Hepatocyte (in vitro differentiated cells): ENCODE measurements around the gene ALOX5. TPM values are rescaled to one million over a fixed set of nuclear protein-coding genes. Genes with fewer than 3 reads are reported as not detected.

Source experiments
- DNase-seq: peaks from one replicate; pipeline ENCODE4 v3.0.0-alpha.2; 2016; ENCODE audit warnings: low spot score
- H2AFZ ChIP-seq: fragments of 200-600 bp; sonication (generic); 2 replicates; pipeline ENCODE4 v1.6.0; 2016; ENCODE audit warnings: antibody characterized with exemption, mild to moderate bottlenecking
- H3K27ac ChIP-seq: fragments of 200-600 bp; sonication (generic); 2 replicates; pipeline ENCODE4 v1.5.1; 2016; ENCODE audit warnings: mild to moderate bottlenecking
- H3K27me3 ChIP-seq: fragments of 200-600 bp; sonication (generic); 2 replicates; pipeline ENCODE4 v1.6.1; 2016
- H3K36me3 ChIP-seq: fragments of 200-600 bp; sonication (generic); replicated peaks from 2 replicates; pipeline ENCODE4 v1.5.1; 2016; ENCODE audit warnings: low read depth; ENCODE audit not compliant: insufficient read depth
- H3K4me1 ChIP-seq: fragments of 200-600 bp; sonication (generic); 2 replicates; pipeline ENCODE4 v1.5.1; 2016; ENCODE audit warnings: mild to moderate bottlenecking, moderate library complexity; ENCODE audit not compliant: insufficient read depth
- H3K4me2 ChIP-seq: fragments of 200-600 bp; sonication (generic); 2 replicates; pipeline ENCODE4 v1.6.0; 2016
- H3K4me3 ChIP-seq: fragments of 200-600 bp; sonication (generic); 2 replicates; pipeline ENCODE4 v1.5.1; 2016; ENCODE audit warnings: mild to moderate bottlenecking
- H3K79me2 ChIP-seq: fragments of 200-600 bp; sonication (generic); 2 replicates; pipeline ENCODE4 v1.6.0; 2017; ENCODE audit warnings: mild to moderate bottlenecking
- H3K9me2 ChIP-seq: fragments of 200-600 bp; sonication (generic); replicated peaks from 2 replicates; pipeline ENCODE4 v1.6.0; 2017; ENCODE audit warnings: mild to moderate bottlenecking; ENCODE audit not compliant: insufficient read depth
- H3K9me3 ChIP-seq: fragments of 200-600 bp; sonication (generic); 2 replicates; pipeline ENCODE4 v1.5.1; 2016; ENCODE audit warnings: low read depth, mild to moderate bottlenecking
- H4K20me1 ChIP-seq: fragments of 200-600 bp; sonication (generic); 2 replicates; pipeline ENCODE4 v1.6.0; 2016; ENCODE audit warnings: mild to moderate bottlenecking; ENCODE audit not compliant: insufficient read depth, poor library complexity, severe bottlenecking
- CTCF ChIP-seq: fragments of 200-600 bp; sonication (generic); IDR thresholded peaks from 2 replicates; pipeline ENCODE4 v1.5.1; 2016; ENCODE audit warnings: antibody characterized with exemption, mild to moderate bottlenecking; ENCODE audit not compliant: poor library complexity
- EZH2 ChIP-seq: fragments of 200-600 bp; sonication (generic); IDR thresholded peaks from 2 replicates; pipeline ENCODE4 v1.6.1; 2016; ENCODE audit warnings: antibody characterized with exemption, mild to moderate bottlenecking, borderline replicate concordance
- EZH2phosphoT487 ChIP-seq: fragments of 200-600 bp; sonication (generic); IDR thresholded peaks from one replicate; pipeline ENCODE4 v1.6.1; 2018; ENCODE audit warnings: antibody characterized with exemption, mild to moderate bottlenecking, low read depth, moderate library complexity; ENCODE audit not compliant: unreplicated experiment, severe bottlenecking
- WGBS: methylation state at CpG from one replicate; pipeline ENCODE4 v1.1.6; 2016; ENCODE audit warnings: low lambda C conversion rate; ENCODE audit errors: missing lambda C conversion rate; 5-methylcytosine and 5-hydroxymethylcytosine counted together
- polyA plus RNA-seq: library from polyadenylated mRNA; unstranded; fragments of >200 nt; fragmentation: Nextera tagmentation; extraction: Ambion mirVana; gene quantifications from 2 replicates; pipeline ENCODE4 v1.2.1, GENCODE V29; 2016
- total RNA-seq: library from RNA; depleted of rRNA; stranded (reverse); fragments of >200 nt; gene quantifications from 2 replicates; pipeline ENCODE4 v1.2.3, GENCODE V29; 2014

The ALOX5 gene
- total and polyA plus RNA-seq, 2 experiments from 2014 or later, result 3.5 to 4.4 TPM

GRCh38 chr10:45371560-45371959 lies 2.5 kb upstream of the ALOX5 start:
- Histone ChIP-seq H3K4me1 (peaks cover 11% of the 10 kb centered on the region), H3K36me3 (no peaks in the 10 kb centered on the region), H3K4me3 (no peak overlapping the region), H3K79me2 (no peaks in the 10 kb centered on the region), H3K27ac (no peak overlapping the region), H2AFZ (no peak overlapping the region), H3K27me3 (peaks cover 52% of the 10 kb centered on the region), H3K4me2 (no peak overlapping the region), H3K9me3 (no peaks in the 10 kb centered on the region), H4K20me1 (no peaks in the 10 kb centered on the region), H3K9me2 (no peaks in the 10 kb centered on the region)
- WGBS, result 68% methylated on average over 4 of the region's 4 CpGs
- TF ChIP-seq EZH2phosphoT487, result no peak
- TF ChIP-seq CTCF, result no peak
- no peak for TF ChIP-seq EZH2
- DNase-seq, result no peak

- TF ChIP-seq CTCF (no peak), EZH2 (no peak), EZH2phosphoT487 (no peak)
- Histone ChIP-seq H2AFZ (no peak overlapping the region), H3K9me2 (no peaks in the 10 kb centered on the region), H3K27ac (no peak overlapping the region), H3K9me3 (no peaks in the 10 kb centered on the region), H3K79me2 (no peaks in the 10 kb centered on the region), H3K4me1 (peaks cover 11% of the 10 kb centered on the region), H3K36me3 (no peaks in the 10 kb centered on the region), H3K4me2 (no peak overlapping the region), H3K27me3 (peaks cover 52% of the 10 kb centered on the region), H4K20me1 (no peaks in the 10 kb centered on the region), H3K4me3 (no peak overlapping the region)
- no peak for DNase-seq
- 88% methylated on average over 9 of the region's 9 CpGs for WGBS
Measured at GRCh38 chr10:45372251-45372951, 1.6 kb upstream of the ALOX5 start.

- Histone ChIP-seq H3K4me3 (peak overlapping the region; percentile 16), H2AFZ (peak overlapping the region; percentile 84), H3K79me2 (no peaks in the 10 kb centered on the region), H3K27ac (no peak overlapping the region), H3K36me3 (no peaks in the 10 kb centered on the region), H4K20me1 (no peaks in the 10 kb centered on the region), H3K27me3 (peaks cover 52% of the 10 kb centered on the region), H3K4me2 (peak overlapping the region; percentile 93), H3K9me3 (no peaks in the 10 kb centered on the region), H3K9me2 (no peaks in the 10 kb centered on the region), H3K4me1 (peaks cover 11% of the 10 kb centered on the region)
- 2% methylated on average over 23 of the region's 32 CpGs for WGBS
- TF ChIP-seq EZH2phosphoT487, result no peak
- no peak for TF ChIP-seq EZH2
- TF ChIP-seq CTCF, result no peak
- DNase-seq, result peak; percentile 35
Measured at GRCh38 chr10:45373003-45373575, 927 bp upstream of the ALOX5 start.
